Spleen (tissue), 11 donors: Measurements from ENCODE around the gene C2CD2. TPM values are rescaled to one million over a fixed set of nuclear protein-coding genes. Genes with fewer than 3 reads are reported as not detected.

Experiments used
- DNase-seq: peaks from one replicate; pipeline ENCODE4 v3.0.0-alpha.2; 2020
- H3K27ac ChIP-seq, 8 donors: fragments of 200-600 bp; sonication (generic) in 7 of 8; 1 replicate in 4 of 8; 2 replicates in 4 of 8; pipeline versions ENCODE4 v1.5.0 to v1.8.0; 2016 to 2021; ENCODE audit warnings: inconsistent platforms in 4 of 8, mild to moderate bottlenecking in 4 of 8, moderate library complexity in 1 of 8
- H3K27me3 ChIP-seq, 7 donors: fragments of 200-600 bp; sonication (generic) in 6 of 7; replicated peaks in 1 of 7; 1 replicate in 4 of 7; 2 replicates in 3 of 7; pipeline versions ENCODE4 v1.5.0 to v1.8.0; 2016 to 2021; ENCODE audit warnings: inconsistent platforms in 3 of 7, mild to moderate bottlenecking in 1 of 7
- H3K36me3 ChIP-seq, 6 donors: fragments of 200-600 bp; sonication (generic) in 5 of 6; 1 replicate in 4 of 6; 2 replicates in 2 of 6; pipeline versions ENCODE4 v1.5.0 to v1.8.0; 2016 to 2021; ENCODE audit warnings: inconsistent platforms in 2 of 6
- H3K4me1 ChIP-seq, 6 donors: fragments of 200-600 bp; sonication (generic) in 5 of 6; 1 replicate in 3 of 6; 2 replicates in 3 of 6; pipeline versions ENCODE4 v1.5.0 to v1.8.0; 2016 to 2021; ENCODE audit warnings: inconsistent platforms in 3 of 6
- H3K4me3 ChIP-seq, 8 donors: fragments of 200-600 bp; sonication (generic) in 7 of 8; 1 replicate in 4 of 8; 2 replicates in 4 of 8; pipeline versions ENCODE4 v1.5.0 to v1.8.0; 2016 to 2021; ENCODE audit warnings: inconsistent platforms in 4 of 8, mild to moderate bottlenecking in 4 of 8, moderate library complexity in 2 of 8
- H3K9me3 ChIP-seq, 8 donors: fragments of 200-600 bp; sonication (generic) in 7 of 8; 1 replicate in 4 of 8; 2 replicates in 4 of 8; pipeline versions ENCODE4 v1.5.0 to v1.8.0; 2016 to 2021; ENCODE audit warnings: inconsistent platforms in 4 of 8
- POLR2A ChIP-seq, 3 donors: fragments of 450-650 bp; IDR thresholded peaks; one replicate each; pipeline ENCODE4 v1.5.1; 2017; ENCODE audit warnings: antibody characterized with exemption in 3 of 3, mild to moderate bottlenecking in 1 of 3
- POLR2AphosphoS5 ChIP-seq, 3 donors: sonication (generic); formaldehyde crosslinking; IDR thresholded peaks; one replicate each; pipeline ENCODE4 v1.5.1; 2017; ENCODE audit warnings: antibody characterized with exemption in 3 of 3
- WGBS, 5 donors: extraction: QIAGEN DNeasy Blood & Tissue Kit in 3 of 5; methylation state at CpG; one replicate each; pipeline versions ENCODE4 v1.1.5 to v1.1.7; 2013 to 2018; 5-methylcytosine and 5-hydroxymethylcytosine counted together
- intact Hi-C: fragments of 100-400 bp; cut with DNase I; formaldehyde crosslinking; loops from one replicate; pipeline ENCODE4 v1.15.0; 2023; ENCODE audit warnings: low total_unique reads
- polyA plus RNA-seq, 3 donors: library from polyadenylated mRNA; stranded (reverse); fragments of 200-250 nt; gene quantifications; one replicate each; pipeline ENCODE4 v1.2.1, GENCODE V29; 2013
- total RNA-seq, 7 donors: library from RNA; depleted of rRNA in 3 of 7; stranded (reverse); fragments of >200 nt in 3 of 7; fragmentation: NEBNext Ultra II Directional in 4 of 7; extraction: Animal tissue kit (Norgen Biotek cat#: 25700) in 4 of 7; gene quantifications; one replicate each; pipeline versions ENCODE4 v1.1.0 to v1.2.1, GENCODE V29; 2016 to 2021
- TF ChIP-seq, protein P1 (sequence below), 11 experiments: fragments of 200-600 bp in 7 of 11; fragments of 450-650 bp in 4 of 11; sonication (generic) in 4 of 11; IDR thresholded peaks in 8 of 11; conservative IDR thresholded peaks in 3 of 11; 1 replicate in 7 of 11; 2 replicates in 4 of 11; pipeline versions ENCODE4 v1.4.0 to v1.8.0; 2016 to 2021; ENCODE audit warnings: antibody characterized with exemption in 11 of 11, inconsistent platforms in 4 of 11, mild to moderate bottlenecking in 1 of 11
- donor health status: healthy with polysubstance abuse.
- donor health status: DM: no; HTN: no; CAD: no; lungs with moderate emphysema.
- donor health status: DM: no; HTN: no; CAD: no.
- donor health status: Bipolar disorder and iron deficiency.
- donor health status: healthy.
- donor health status: DM: no; HTN: no; CAD: no.
- donor health status: DM: yes; HTN: yes; CAD: no.

Gene C2CD2
- total and polyA plus RNA-seq, 10 donors, result 12.9 to 163 (median 98.9) TPM

DNA sequence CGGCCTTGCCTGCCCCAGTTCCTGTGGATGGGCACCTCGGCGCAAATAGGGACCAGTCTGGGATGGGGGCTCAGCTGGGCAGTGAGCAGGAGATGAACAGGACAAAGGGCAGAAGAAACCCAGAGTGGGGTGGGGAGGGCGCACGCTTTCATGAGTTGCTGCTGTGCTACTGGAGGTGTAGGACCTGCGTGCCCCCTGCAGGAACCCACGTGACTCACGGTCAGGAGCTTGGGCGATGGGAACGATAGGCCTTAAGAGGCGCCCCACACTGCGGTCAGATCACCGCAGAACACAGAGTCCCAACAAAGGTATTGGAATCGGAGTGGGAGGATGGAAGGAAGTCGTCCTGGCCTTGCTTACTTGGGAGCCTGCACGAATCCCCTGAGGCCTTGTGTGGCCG is 91.8 kb downstream of the C2CD2 start:
- H3K9me3 ChIP-seq, result no peaks in the 10 kb centered on the region
- TF ChIP-seq POLR2AphosphoS5 (IDR thresholded peaks at IDR 0.05), result no peak
- TF ChIP-seq, protein P1, sequence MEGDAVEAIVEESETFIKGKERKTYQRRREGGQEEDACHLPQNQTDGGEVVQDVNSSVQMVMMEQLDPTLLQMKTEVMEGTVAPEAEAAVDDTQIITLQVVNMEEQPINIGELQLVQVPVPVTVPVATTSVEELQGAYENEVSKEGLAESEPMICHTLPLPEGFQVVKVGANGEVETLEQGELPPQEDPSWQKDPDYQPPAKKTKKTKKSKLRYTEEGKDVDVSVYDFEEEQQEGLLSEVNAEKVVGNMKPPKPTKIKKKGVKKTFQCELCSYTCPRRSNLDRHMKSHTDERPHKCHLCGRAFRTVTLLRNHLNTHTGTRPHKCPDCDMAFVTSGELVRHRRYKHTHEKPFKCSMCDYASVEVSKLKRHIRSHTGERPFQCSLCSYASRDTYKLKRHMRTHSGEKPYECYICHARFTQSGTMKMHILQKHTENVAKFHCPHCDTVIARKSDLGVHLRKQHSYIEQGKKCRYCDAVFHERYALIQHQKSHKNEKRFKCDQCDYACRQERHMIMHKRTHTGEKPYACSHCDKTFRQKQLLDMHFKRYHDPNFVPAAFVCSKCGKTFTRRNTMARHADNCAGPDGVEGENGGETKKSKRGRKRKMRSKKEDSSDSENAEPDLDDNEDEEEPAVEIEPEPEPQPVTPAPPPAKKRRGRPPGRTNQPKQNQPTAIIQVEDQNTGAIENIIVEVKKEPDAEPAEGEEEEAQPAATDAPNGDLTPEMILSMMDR (IDR thresholded peaks at IDR 0.05 in 8 of 11, conservative IDR thresholded peaks at IDR 0.05 in 3 of 11), result no peak
- TF ChIP-seq POLR2A (IDR thresholded peaks at IDR 0.05), result no peak
- peaks cover 0 to 35% (median 20%) of the 10 kb centered on the region in 6 donors for H3K36me3 ChIP-seq
- peak; percentile 56 for DNase-seq
- WGBS, 5 donors, result 85 to 93% (median 91%) methylated on average over 17 of the region's 17 CpGs
- no peak overlapping the region for H3K27ac ChIP-seq
- intact Hi-C loops, result no loop called here
- H3K4me3 ChIP-seq, result no peak overlapping the region
- no peaks in the 10 kb centered on the region for H3K27me3 ChIP-seq
- H3K4me1 ChIP-seq, result peaks cover 0 to 39% (median 4%) of the 10 kb centered on the region in 6 donors

DNA sequence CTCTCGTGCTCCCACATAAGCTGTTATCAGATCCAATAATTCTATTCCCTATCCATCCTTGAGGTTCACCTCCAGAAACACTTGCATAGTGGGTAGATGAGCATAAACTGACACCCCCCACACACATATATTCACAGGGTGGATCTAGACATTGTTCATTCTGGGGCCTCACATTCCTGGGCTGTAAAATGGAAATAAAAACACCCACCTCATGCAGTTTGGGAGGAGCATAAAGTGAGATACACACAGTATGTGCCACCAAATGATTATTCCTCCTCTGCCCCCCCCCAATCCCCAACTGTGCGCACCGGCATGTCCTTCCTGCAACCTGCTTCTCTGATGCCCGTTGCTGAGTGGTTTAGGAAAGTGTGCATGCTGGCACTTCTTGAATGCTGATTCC is 92.6 kb downstream of the C2CD2 start:
- WGBS, 5 donors, result 66 to 95% (median 90%) methylated on average over 4 of the region's 4 CpGs
- Histone ChIP-seq H3K27ac (no peak overlapping the region), H3K27me3 (no peaks in the 10 kb centered on the region), H3K9me3 (no peaks in the 10 kb centered on the region), H3K4me1 (peaks cover 0 to 38% (median 4%) of the 10 kb centered on the region in 6 donors), H3K4me3 (no peak overlapping the region), H3K36me3 (peaks cover 0 to 42% (median 25%) of the 10 kb centered on the region in 6 donors)
- TF ChIP-seq, protein P1 (IDR thresholded peaks at IDR 0.05 in 8 of 11, conservative IDR thresholded peaks at IDR 0.05 in 3 of 11), result no peak
- TF ChIP-seq POLR2AphosphoS5 (IDR thresholded peaks at IDR 0.05), result no peak
- no peak for TF ChIP-seq POLR2A (IDR thresholded peaks at IDR 0.05)
- intact Hi-C loops, result no loop called here
- DNase-seq, result peak; percentile 31

DNA sequence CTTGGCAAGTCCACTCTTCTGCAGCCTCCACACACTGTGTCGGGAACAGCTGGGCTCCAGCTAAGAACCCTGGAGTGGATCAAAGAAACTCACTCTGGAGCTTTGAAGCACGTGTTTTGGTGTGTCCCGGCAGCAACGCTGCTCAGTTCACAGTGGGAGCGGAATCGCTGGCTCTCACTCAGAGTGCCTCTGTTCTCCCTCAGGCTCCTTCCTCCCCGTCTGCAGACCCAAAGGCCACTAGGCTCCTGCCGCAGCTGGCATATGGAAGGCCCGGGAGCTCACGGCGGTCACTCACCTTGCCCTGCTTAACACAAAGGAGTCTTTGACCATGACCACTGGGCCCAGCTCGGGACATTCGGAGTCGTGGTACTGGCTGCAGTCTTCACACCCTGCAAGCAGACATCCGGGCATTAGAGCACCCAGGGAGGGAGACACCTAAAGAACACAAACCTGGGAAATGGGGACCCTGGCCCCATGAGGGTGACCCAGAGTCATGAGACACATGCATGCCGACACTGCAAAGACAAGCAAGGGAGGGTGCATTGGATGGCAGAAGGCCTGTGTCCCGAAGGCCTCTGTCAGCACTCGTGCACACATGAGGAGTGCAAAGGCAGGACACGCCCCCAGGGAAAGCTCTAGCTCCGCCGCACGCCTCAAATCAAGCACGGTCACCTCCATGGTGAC is 94.4 kb downstream of the C2CD2 start:
- no peak overlapping the region for H3K4me3 ChIP-seq
- TF ChIP-seq POLR2A (IDR thresholded peaks at IDR 0.05), result no peak
- TF ChIP-seq, protein P1 (IDR thresholded peaks at IDR 0.05 in 8 of 11, conservative IDR thresholded peaks at IDR 0.05 in 3 of 11), result no peak
- no peak for TF ChIP-seq POLR2AphosphoS5 (IDR thresholded peaks at IDR 0.05)
- WGBS, 5 donors, result 96 to 98% (median 96%) methylated on average over 16 to 23 of the region's 23 CpGs
- DNase-seq, result peak; percentile 59
- no peaks in the 10 kb centered on the region for H3K27me3 ChIP-seq
- H3K36me3 ChIP-seq, result peaks cover 0 to 56% (median 33%) of the 10 kb centered on the region in 6 donors
- H3K9me3 ChIP-seq, result no peaks in the 10 kb centered on the region
- H3K4me1 ChIP-seq, result peaks cover 0 to 20% (median 0%) of the 10 kb centered on the region in 6 donors
- no peak overlapping the region for H3K27ac ChIP-seq
- intact Hi-C loops, result no loop called here

DNA sequence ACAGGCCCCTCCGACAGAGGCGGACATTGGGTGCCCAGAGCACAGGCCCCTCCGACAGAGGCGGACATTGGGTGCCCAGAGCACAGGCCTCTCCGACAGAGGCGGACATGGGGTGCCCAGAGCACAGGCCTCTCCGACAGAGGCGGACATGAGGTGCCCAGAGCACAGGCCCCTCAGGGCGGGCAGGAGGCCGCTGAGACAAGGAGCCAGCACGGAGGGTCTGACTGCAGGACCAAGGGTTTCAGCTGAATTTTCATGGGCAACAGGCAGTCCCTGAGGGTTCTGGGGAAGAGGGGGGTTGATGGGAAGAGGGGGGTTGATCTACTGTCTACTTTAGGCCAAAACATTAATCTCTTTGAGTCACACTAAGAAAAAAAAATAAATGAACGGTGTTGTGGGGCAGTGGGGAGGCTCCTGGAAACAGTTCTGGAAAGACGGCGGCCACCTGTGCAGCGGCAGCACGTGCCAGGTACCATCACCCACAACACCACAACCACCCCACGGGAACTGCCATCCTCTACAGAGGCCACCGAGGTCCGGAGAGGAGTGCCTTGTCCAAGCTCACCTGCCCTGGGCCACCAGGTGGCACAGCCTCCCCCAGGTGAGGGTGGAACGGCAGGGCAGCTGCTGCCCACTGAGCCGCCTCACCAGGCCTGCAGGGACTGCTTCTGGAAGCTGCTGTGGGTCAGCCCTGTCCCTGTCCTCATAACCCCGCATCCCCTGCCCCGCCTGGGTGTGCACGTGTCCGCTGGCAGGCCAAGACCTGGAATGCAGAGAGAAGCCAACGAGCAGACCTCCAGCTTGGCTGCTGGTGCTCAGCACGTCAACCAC is 95.1 kb downstream of the C2CD2 start:
- DNase-seq, result peak; percentile 68
- no peaks in the 10 kb centered on the region for H3K27me3 ChIP-seq
- WGBS, 5 donors, result 90 to 96% (median 95%) methylated on average over 19 to 27 of the region's 27 CpGs
- H3K4me1 ChIP-seq, result peaks cover 0 to 12% (median 0%) of the 10 kb centered on the region in 6 donors
- TF ChIP-seq, protein P1 (IDR thresholded peaks at IDR 0.05 in 8 of 11, conservative IDR thresholded peaks at IDR 0.05 in 3 of 11), result no peak
- TF ChIP-seq POLR2A (IDR thresholded peaks at IDR 0.05) (no peak), POLR2AphosphoS5 (IDR thresholded peaks at IDR 0.05) (no peak)
- no peak overlapping the region for H3K27ac ChIP-seq
- peaks cover 0 to 64% (median 41%) of the 10 kb centered on the region in 6 donors for H3K36me3 ChIP-seq
- H3K4me3 ChIP-seq, result no peak overlapping the region
- H3K9me3 ChIP-seq, result no peaks in the 10 kb centered on the region
- intact Hi-C loops, result no loop called here
